Measurements from ENCODE around the gene PDK1. TPM values are rescaled to one million over a fixed set of nuclear protein-coding genes. Genes with fewer than 3 reads are reported as not detected.
A peak's percentile ranks its signal among the peaks of the same experiment; 100 is the strongest.
"Not testable (repeated sequence)": the region's sequence is repeated elsewhere in the genome, so short reads cannot be mapped to it uniquely, and the experiment has no call there.

Gene PDK1
- polyA plus RNA-seq (ENCODE audit: insufficient read length) = 25.5 TPM

GRCh38 chr2:172555522-172556283, at the start of gene PDK1:
Gene PDK1, plus strand, starts transcription at chr2:172556090. Its CDS starts 61 bp downstream, at chr2:172556151.
- peak; percentile 62 for DNase-seq (ENCODE audit: low read depth)

- DNase-seq (ENCODE audit: low read depth) = no peak
These were observed 48.7 kb upstream of the PDK1 start for GRCh38 chr2:172507199-172507598.

GRCh38 chr2:172510088-172510487, 45.8 kb upstream of the PDK1 start:
- no peak for DNase-seq (ENCODE audit: low read depth)

GRCh38 chr2:172510548-172510947, 45.3 kb upstream of the PDK1 start:
- DNase-seq (ENCODE audit: low read depth) = no peak

- no peak for DNase-seq (ENCODE audit: low read depth)
These were observed 42.9 kb upstream of the PDK1 start for GRCh38 chr2:172512810-172513523.

- no peak for DNase-seq (ENCODE audit: low read depth)
These were observed 42.4 kb upstream of the PDK1 start for GRCh38 chr2:172513524-172513900.

- DNase-seq (ENCODE audit: low read depth) = no peak
These were observed 41.8 kb upstream of the PDK1 start for GRCh38 chr2:172513935-172514586.

GRCh38 chr2:172516299-172516698, 39.6 kb upstream of the PDK1 start:
- no peak for DNase-seq (ENCODE audit: low read depth)

GRCh38 chr2:172518995-172519394, 36.9 kb upstream of the PDK1 start:
- DNase-seq (ENCODE audit: low read depth) = no peak

- no peak for DNase-seq (ENCODE audit: low read depth)
These were observed 30.3 kb upstream of the PDK1 start for GRCh38 chr2:172525601-172526000.

- DNase-seq (ENCODE audit: low read depth) = no peak
These were observed 24.6 kb upstream of the PDK1 start for GRCh38 chr2:172531309-172531708.

- not testable (repeated sequence) for DNase-seq (ENCODE audit: low read depth)
These were observed 23.4 kb upstream of the PDK1 start for GRCh38 chr2:172532461-172532860.

GRCh38 chr2:172533687-172534086, 22.2 kb upstream of the PDK1 start:
- no peak for DNase-seq (ENCODE audit: low read depth)

- DNase-seq (ENCODE audit: low read depth) = no peak
These were observed 20.8 kb upstream of the PDK1 start for GRCh38 chr2:172535119-172535518.

GRCh38 chr2:172537851-172538250, 18.0 kb upstream of the PDK1 start:
- DNase-seq (ENCODE audit: low read depth) = not testable (repeated sequence)

- DNase-seq (ENCODE audit: low read depth) = no peak
These were observed 16.1 kb upstream of the PDK1 start for GRCh38 chr2:172539767-172540166.

- DNase-seq (ENCODE audit: low read depth) = no peak
These were observed 15.5 kb upstream of the PDK1 start for GRCh38 chr2:172540421-172540820.

GRCh38 chr2:172545408-172546075, 10.3 kb upstream of the PDK1 start:
- no peak for DNase-seq (ENCODE audit: low read depth)

GRCh38 chr2:172549131-172549530, 6.8 kb upstream of the PDK1 start:
- no peak for DNase-seq (ENCODE audit: low read depth)

GRCh38 chr2:172549802-172550201, 6.1 kb upstream of the PDK1 start:
- DNase-seq (ENCODE audit: low read depth) = not testable (repeated sequence)

GRCh38 chr2:172550419-172550818, 5.5 kb upstream of the PDK1 start:
- DNase-seq (ENCODE audit: low read depth) = no peak

- DNase-seq (ENCODE audit: low read depth) = no peak
These were observed 4.6 kb upstream of the PDK1 start for GRCh38 chr2:172551271-172551670.

All from forelimb muscle (tissue), 1 donor.